ENCODE data around the gene CDK16.

DNA sequence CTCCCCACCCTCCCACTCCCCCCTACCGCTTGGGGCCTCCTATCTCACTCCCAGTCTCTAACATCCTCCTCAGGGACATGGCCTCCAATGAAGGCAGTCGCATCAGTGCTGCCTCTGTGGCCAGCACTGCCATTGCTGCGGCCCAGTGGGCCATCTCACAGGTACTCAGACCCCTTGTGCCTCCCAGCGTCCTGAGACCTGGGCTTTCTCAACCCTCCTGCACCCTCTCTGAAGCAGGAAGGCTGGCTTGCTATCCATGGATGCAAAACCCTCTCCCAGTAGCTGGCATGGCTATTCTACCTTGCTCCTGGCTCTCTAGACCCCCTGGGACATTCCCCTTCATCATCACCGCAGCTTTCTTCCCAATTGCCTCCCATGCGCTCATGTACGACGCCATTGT, 38.1 kb upstream of the CDK16 start:
- TF ChIP-seq, protein P1, sequence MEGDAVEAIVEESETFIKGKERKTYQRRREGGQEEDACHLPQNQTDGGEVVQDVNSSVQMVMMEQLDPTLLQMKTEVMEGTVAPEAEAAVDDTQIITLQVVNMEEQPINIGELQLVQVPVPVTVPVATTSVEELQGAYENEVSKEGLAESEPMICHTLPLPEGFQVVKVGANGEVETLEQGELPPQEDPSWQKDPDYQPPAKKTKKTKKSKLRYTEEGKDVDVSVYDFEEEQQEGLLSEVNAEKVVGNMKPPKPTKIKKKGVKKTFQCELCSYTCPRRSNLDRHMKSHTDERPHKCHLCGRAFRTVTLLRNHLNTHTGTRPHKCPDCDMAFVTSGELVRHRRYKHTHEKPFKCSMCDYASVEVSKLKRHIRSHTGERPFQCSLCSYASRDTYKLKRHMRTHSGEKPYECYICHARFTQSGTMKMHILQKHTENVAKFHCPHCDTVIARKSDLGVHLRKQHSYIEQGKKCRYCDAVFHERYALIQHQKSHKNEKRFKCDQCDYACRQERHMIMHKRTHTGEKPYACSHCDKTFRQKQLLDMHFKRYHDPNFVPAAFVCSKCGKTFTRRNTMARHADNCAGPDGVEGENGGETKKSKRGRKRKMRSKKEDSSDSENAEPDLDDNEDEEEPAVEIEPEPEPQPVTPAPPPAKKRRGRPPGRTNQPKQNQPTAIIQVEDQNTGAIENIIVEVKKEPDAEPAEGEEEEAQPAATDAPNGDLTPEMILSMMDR (IDR thresholded peaks at IDR 0.05): no peak
- TF ChIP-seq POLR2A (IDR thresholded peaks at IDR 0.05): no peak
